Activated CD4-positive, alpha-beta T cell treated with anti-CD3 and anti-CD28 coated beads, Interleukin-2, Interleukin-6, amounts not matched to agents 100 ng/mL and 50 ng/mL, durations not matched to agents 16 hours and 8 hours (primary cell): ENCODE measurements around the gene RAP1GAP.
"Not testable (repeated sequence)": the region's sequence is repeated elsewhere in the genome, so short reads cannot be mapped to it uniquely, and the experiment has no call there.

Experiments used
- DNase-seq: peaks from one replicate; pipeline ENCODE4 v3.0.0-alpha.2; 2020

RAP1GAP gene

GRCh38 chr1:21674957-21675356 lies 5.8 kb upstream of the RAP1GAP start:
- DNase-seq = no peak

- DNase-seq = not testable (repeated sequence)
Measured at GRCh38 chr1:21673853-21674252, 4.7 kb upstream of the RAP1GAP start.

GRCh38 chr1:21673277-21673780 lies 4.2 kb upstream of the RAP1GAP start:
- DNase-seq = no peak

GRCh38 chr1:21672478-21673276 lies 3.5 kb upstream of the RAP1GAP start:
- no peak for DNase-seq

DNA sequence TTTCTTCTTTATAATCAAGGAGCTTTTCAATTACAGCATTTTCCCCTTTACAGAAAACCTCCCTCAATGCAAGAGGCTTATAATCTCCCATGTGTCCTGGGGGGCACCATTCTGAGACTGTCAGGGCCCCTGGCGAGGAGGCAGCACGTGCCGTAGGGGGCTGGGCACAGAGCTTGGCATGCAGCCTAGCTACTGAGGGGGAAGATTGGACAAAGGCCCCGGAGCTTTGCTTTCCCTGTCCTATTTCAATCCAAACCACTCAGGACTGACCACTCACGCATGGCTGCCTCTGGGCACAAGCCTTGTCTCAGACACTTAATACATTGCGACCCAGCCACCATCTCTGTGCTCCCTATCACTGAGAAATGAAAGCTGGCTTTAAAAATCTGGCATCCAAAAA lies 2.8 kb upstream of the RAP1GAP start:
- DNase-seq = no peak

DNA sequence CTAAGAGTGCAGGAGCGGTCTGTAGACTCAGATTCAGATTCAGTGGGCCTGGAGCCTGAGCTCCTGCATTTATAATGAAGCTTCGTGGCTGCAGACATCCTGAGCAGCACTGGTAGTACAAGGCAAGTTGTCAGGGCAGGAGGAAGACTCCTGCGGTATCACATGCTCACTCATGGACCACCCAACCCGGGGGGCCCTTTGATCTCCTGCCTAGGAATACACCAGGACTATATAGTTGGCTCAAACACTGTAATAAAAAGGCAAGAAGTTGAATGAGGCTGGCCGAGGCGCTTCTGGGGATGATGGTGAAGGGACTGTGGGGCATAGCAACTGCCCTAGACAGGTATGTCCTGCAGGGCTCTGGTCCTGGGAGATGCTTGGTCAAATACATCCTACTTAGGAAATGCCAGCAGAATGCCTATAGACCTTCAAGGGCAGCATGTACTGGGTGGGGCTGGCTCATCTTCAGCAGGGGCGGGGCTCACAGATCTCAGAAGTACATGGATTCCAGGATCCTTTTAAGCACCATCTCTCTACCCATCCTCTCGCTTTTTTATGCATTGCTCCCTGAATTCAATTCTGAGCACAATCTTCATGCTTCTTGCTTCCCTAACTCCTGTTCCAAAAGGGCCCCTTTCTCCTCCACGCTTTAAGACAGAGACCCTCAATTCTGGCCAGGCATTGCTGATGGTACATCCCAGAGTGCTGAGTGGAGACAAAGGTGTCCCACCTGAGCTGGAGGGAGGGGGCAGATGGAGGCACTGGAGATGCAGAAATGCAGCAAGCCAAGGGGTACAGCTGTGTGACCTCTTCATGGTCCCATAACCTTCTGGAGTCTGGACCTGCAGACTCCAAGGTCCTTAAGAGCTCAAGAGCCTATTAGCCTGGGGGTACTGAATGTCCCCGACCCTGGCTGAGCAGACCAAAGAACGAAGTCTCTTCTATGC lies 2.1 kb upstream of the RAP1GAP start:
- DNase-seq = no peak

- DNase-seq = no peak
Measured at GRCh38 chr1:21670059-21670881, 1.1 kb upstream of the RAP1GAP start.

DNA sequence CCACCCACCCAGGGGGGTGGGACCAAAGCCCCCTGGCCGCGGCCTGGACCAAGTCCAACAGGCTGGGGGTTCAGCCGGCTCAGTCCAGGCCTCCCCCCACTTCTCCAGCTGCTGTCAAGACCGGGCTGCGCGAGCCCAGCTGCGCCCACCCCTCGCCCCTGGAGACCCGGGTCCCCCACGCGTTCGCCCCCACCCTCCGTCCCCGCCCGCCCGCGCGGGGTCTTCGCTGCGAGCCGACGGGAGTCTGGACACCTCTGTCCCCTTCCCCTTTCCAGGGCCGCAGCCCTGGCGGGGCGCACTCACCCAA lies 253 bp downstream of the RAP1GAP start:
- DNase-seq = no peak

- no peak for DNase-seq
Measured at GRCh38 chr1:21668232-21668950, 766 bp downstream of the RAP1GAP start.

GRCh38 chr1:21667348-21668231 lies 1.6 kb downstream of the RAP1GAP start:
- DNase-seq = no peak

GRCh38 chr1:21666576-21667320 lies 2.4 kb downstream of the RAP1GAP start:
- DNase-seq = no peak

- DNase-seq = no peak
Measured at GRCh38 chr1:21665711-21666575, 3.2 kb downstream of the RAP1GAP start.

DNA sequence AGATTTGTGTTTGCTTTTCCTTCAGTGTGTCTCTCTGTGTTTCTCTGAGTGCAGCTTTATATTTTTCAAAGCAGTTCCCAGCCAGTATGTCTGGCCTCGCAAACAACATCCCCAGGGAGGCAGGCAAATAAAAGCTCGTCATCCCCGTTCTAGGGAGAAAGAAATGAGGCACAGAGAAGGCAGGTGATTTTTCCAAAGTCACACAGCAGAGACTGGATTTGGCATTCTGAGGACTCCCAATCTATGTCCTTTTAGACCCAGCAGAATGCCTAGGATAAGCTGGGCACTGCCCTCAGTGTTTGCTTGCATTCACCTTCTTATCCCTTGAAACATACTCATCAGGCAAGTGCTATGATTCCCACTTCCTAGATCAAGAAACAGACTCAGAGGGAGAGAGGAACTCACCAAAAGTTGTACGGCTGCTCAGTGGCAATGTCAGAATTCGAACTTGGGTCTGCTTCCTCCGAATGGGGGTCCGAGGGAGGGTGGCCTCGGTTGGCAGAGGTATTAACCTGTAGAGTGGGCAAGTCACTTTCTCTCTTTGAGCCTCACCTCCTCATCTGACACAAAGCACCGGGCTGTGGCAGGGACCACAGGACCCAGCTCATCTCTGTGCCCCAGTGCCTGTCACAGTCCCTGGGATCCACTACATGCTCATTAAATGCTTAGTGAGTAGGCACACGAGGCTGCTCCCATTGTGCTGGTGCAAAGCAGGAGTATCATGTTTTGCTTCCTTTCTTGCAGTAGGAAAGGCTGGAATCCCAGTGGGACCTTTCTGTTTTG lies 4.2 kb downstream of the RAP1GAP start:
- DNase-seq = no peak

- no peak for DNase-seq
Measured at GRCh38 chr1:21663951-21664805, 5.0 kb downstream of the RAP1GAP start.

GRCh38 chr1:21663248-21663950 lies 5.8 kb downstream of the RAP1GAP start:
- DNase-seq = no peak

DNA sequence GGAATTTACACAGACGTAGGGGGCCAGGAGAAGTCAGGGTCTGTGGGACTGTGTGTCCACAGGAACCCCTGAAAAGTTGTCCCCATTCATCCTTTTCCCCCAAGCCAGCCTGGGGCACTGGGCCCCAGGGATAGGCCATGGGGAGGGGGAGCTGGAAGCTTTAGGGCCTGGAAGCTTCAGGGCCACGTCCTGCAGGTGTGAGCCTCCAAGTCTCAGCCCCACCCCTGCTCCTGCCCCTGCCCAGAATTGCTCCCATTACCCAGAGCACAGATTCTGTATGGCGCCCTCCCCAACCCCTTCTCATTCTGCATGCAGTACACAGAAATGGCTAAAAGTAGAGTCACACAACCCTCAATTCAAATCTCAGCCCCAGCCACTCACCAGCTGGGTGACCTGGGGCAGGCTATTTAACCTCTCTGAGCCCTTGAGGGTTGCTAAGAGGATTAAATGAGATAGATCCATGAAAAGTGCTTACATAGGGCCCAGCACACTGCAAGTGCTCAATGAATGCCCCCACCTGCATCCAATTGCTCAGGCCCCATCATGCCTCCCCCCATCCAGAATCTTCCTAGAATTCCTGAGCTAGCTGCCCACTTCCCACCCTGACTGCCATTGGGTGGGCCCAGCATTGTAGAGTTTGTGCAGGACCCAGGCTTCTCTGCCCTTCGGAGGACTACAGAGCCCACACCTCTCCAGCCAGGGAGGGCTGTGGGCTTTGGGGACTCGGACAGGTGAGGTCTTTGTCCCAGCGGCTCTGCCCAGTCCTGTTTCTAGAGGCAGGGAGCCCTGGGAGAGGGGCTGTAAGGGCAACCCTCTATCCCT lies 6.5 kb downstream of the RAP1GAP start:
- no peak for DNase-seq
